ENCODE results near the gene WFS1. TPM values are rescaled to one million over a fixed set of nuclear protein-coding genes. Genes with fewer than 3 reads are reported as not detected.

WFS1 gene
- total and polyA plus RNA-seq, 2 of the 8 experiments (the other 6 are each of a cell fraction or from before 2014, with no cell fraction given), result 29.1 to 43.1 TPM

DNA sequence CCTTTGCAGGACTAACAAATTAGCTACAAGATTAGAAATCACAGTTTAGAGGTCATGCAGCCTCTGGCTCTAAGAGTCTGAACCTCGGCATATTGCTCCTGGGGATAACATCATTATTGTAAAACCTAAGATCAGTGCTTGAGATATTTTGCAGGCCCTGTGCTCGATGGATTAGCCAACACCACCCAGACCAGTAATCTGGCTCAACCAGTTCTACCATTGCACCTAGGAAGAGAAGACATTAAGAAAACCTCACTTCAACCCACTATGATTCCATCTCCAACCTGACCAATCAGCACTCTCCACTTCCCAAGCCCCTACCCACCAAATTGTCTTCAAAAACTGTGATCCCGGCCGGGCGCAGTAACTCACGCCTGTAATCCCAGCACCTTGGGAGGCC lies 43.6 kb downstream of the WFS1 start (continued):
- TF ChIP-seq GABPA (IDR thresholded peaks at IDR 0.05; ENCODE audit: borderline replicate concordance, insufficient read depth, low read length) (no peak), MAFK (IDR thresholded peaks at IDR 0.05; ENCODE audit: low read depth, low read length) (no peak), RXRA (IDR thresholded peaks at IDR 0.05; ENCODE audit: insufficient read depth, low read depth, low read length) (no peak), CHD2 (IDR thresholded peaks at IDR 0.05; ENCODE audit: low read length) (no peak), SIRT6 (IDR thresholded peaks at IDR 0.05; ENCODE audit: low read length) (no peak), SRF (IDR thresholded peaks at IDR 0.05; ENCODE audit: low read depth, low read length) (no peak), KDM5A (IDR thresholded peaks at IDR 0.05; ENCODE audit: low read length) (no peak)
